Stomach smooth muscle (tissue), 2 donors: ENCODE data around the gene RPH3AL.
"Not testable (repeated sequence)": the region's sequence is repeated elsewhere in the genome, so short reads cannot be mapped to it uniquely, and the experiment has no call there.

Source experiments
- H3K27ac ChIP-seq: one replicate; pipeline ENCODE4 v1.7.0; 2013; ENCODE audit warnings: mild to moderate bottlenecking, low read length, inconsistent platforms
- H3K27me3 ChIP-seq, 2 donors: one replicate each; pipeline ENCODE4 v1.7.0; 2013; ENCODE audit warnings: low read length in 2 of 2; ENCODE audit not compliant: insufficient read depth in 2 of 2, control insufficient read depth in 1 of 2
- H3K36me3 ChIP-seq, 2 donors: one replicate each; pipeline ENCODE4 v1.7.0; 2013; ENCODE audit warnings: low read length in 2 of 2; ENCODE audit not compliant: control insufficient read depth in 2 of 2, insufficient read depth in 2 of 2
- H3K4me1 ChIP-seq: one replicate; pipeline ENCODE4 v1.7.0; 2013; ENCODE audit warnings: low read length; ENCODE audit not compliant: control insufficient read depth, insufficient read depth
- H3K4me3 ChIP-seq, 2 donors: one replicate each; pipeline ENCODE4 v1.7.0; 2013; ENCODE audit warnings: low read length in 2 of 2
- H3K9ac ChIP-seq, 2 donors: one replicate each; pipeline ENCODE4 v1.7.0; 2013; ENCODE audit warnings: low read length in 2 of 2, mild to moderate bottlenecking in 1 of 2
- H3K9me3 ChIP-seq, 2 donors: one replicate each; pipeline ENCODE4 v1.7.0; 2013; ENCODE audit warnings: low read length in 2 of 2; ENCODE audit not compliant: control insufficient read depth in 2 of 2
- donor health status: healthy.
- donor health status: Pancreatic carcinoma.

Gene RPH3AL

GRCh38 chr17:323181-323580, 29.4 kb downstream of the RPH3AL start:
- H3K4me1 ChIP-seq: no peaks in the 10 kb centered on the region
- no peak overlapping the region for H3K9ac ChIP-seq
- H3K4me3 ChIP-seq: no peak overlapping the region
- peaks cover 0 to 3% of the 10 kb centered on the region in 2 donors for H3K27me3 ChIP-seq
- H3K36me3 ChIP-seq: no peaks in the 10 kb centered on the region
- H3K9me3 ChIP-seq: no peaks in the 10 kb centered on the region
- H3K27ac ChIP-seq: no peak overlapping the region

- Histone ChIP-seq H3K4me3 (no peak overlapping the region), H3K27me3 (peaks cover 0 to 3% of the 10 kb centered on the region in 2 donors), H3K9me3 (no peaks in the 10 kb centered on the region), H3K36me3 (no peaks in the 10 kb centered on the region), H3K27ac (no peak overlapping the region), H3K9ac (no peak overlapping the region), H3K4me1 (no peaks in the 10 kb centered on the region)
These were observed 30.4 kb downstream of the RPH3AL start for GRCh38 chr17:322006-322780.

- peaks cover 0 to 3% of the 10 kb centered on the region in 2 donors for H3K27me3 ChIP-seq
- no peak overlapping the region for H3K27ac ChIP-seq
- H3K36me3 ChIP-seq: no peaks in the 10 kb centered on the region
- no peak overlapping the region for H3K4me3 ChIP-seq
- no peaks in the 10 kb centered on the region for H3K9me3 ChIP-seq
- no peak overlapping the region for H3K9ac ChIP-seq
- no peaks in the 10 kb centered on the region for H3K4me1 ChIP-seq
These were observed 31.1 kb downstream of the RPH3AL start for GRCh38 chr17:321386-321941.

- Histone ChIP-seq H3K27ac (no peak overlapping the region), H3K9me3 (no peaks in the 10 kb centered on the region), H3K4me1 (no peaks in the 10 kb centered on the region), H3K9ac (no peak overlapping the region), H3K4me3 (no peak overlapping the region), H3K27me3 (peaks cover 0 to 3% of the 10 kb centered on the region in 2 donors), H3K36me3 (no peaks in the 10 kb centered on the region)
These were observed 31.7 kb downstream of the RPH3AL start for GRCh38 chr17:320809-321385.

GRCh38 chr17:320139-320538, 32.5 kb downstream of the RPH3AL start:
- Histone ChIP-seq H3K27ac (no peak overlapping the region), H3K9me3 (no peaks in the 10 kb centered on the region), H3K27me3 (peaks cover 2 to 3% of the 10 kb centered on the region in 2 donors), H3K36me3 (no peaks in the 10 kb centered on the region), H3K4me1 (no peaks in the 10 kb centered on the region), H3K4me3 (no peak overlapping the region), H3K9ac (no peak overlapping the region)

- no peaks in the 10 kb centered on the region for H3K4me1 ChIP-seq
- H3K4me3 ChIP-seq: no peak overlapping the region
- H3K9ac ChIP-seq: no peak overlapping the region
- peaks cover 0 to 3% of the 10 kb centered on the region in 2 donors for H3K9me3 ChIP-seq
- H3K27me3 ChIP-seq: peaks cover 3 to 4% of the 10 kb centered on the region in 2 donors
- no peak overlapping the region for H3K27ac ChIP-seq
- H3K36me3 ChIP-seq: peaks cover 0 to 2% of the 10 kb centered on the region in 2 donors
These were observed 33.3 kb downstream of the RPH3AL start for GRCh38 chr17:319266-319665.

- H3K27ac ChIP-seq, H3K9me3 ChIP-seq, H3K36me3 ChIP-seq, H3K27me3 ChIP-seq, H3K4me1 ChIP-seq, H3K9ac ChIP-seq, H3K4me3 ChIP-seq: not testable (repeated sequence)
These were observed 35.5 kb downstream of the RPH3AL start for GRCh38 chr17:317070-317469.

GRCh38 chr17:315399-315798, 37.2 kb downstream of the RPH3AL start:
- H3K36me3 ChIP-seq, H3K27ac ChIP-seq, H3K4me3 ChIP-seq, H3K27me3 ChIP-seq, H3K4me1 ChIP-seq, H3K9ac ChIP-seq, H3K9me3 ChIP-seq: not testable (repeated sequence)

- H3K27me3 ChIP-seq, H3K4me3 ChIP-seq, H3K9me3 ChIP-seq, H3K36me3 ChIP-seq, H3K9ac ChIP-seq, H3K27ac ChIP-seq, H3K4me1 ChIP-seq: not testable (repeated sequence)
These were observed 38.0 kb downstream of the RPH3AL start for GRCh38 chr17:314614-314944.

GRCh38 chr17:313911-314613, 38.5 kb downstream of the RPH3AL start:
- Histone ChIP-seq H3K36me3 (peaks cover 0 to 2% of the 10 kb centered on the region in 2 donors), H3K9ac (no peak overlapping the region), H3K9me3 (peaks cover 0 to 3% of the 10 kb centered on the region in 2 donors), H3K4me1 (no peaks in the 10 kb centered on the region), H3K27me3 (peaks cover 0 to 4% of the 10 kb centered on the region in 2 donors), H3K27ac (no peak overlapping the region), H3K4me3 (no peak overlapping the region)
